Kidney (tissue), 14 donors: ENCODE measurements around the gene CCDC27. TPM values are rescaled to one million over a fixed set of nuclear protein-coding genes. Genes with fewer than 3 reads are reported as not detected.
"Not testable (repeated sequence)": the region's sequence is repeated elsewhere in the genome, so short reads cannot be mapped to it uniquely, and the experiment has no call there.

ENCODE experiments used
- DNase-seq, 5 donors: peaks; one replicate each; pipeline ENCODE4 v3.0.0-alpha.2; 2013 to 2020
- FAIRE-seq: peaks from 2 replicates; lab custom pipeline; 2012; peaks lifted over from hg19 to GRCh38; lab: Jason Lieb, UNC
- H3K27ac ChIP-seq, 2 donors: one replicate each; pipeline ENCODE4 v1.7.0; 2013; ENCODE audit warnings: low read depth in 2 of 2, low read length in 2 of 2, inconsistent platforms in 1 of 2
- H3K27me3 ChIP-seq: one replicate; pipeline ENCODE4 v1.7.1; 2013; ENCODE audit warnings: low read length, inconsistent platforms; ENCODE audit not compliant: control insufficient read depth, insufficient read depth
- H3K36me3 ChIP-seq, 3 donors: one replicate each; pipeline versions ENCODE4 v1.7.0 to v1.7.1; 2013; ENCODE audit warnings: low read length in 3 of 3, control low read depth in 1 of 3, inconsistent platforms in 1 of 3; ENCODE audit not compliant: insufficient read depth in 3 of 3, control insufficient read depth in 2 of 3
- H3K4me1 ChIP-seq, 3 donors: one replicate each; pipeline versions ENCODE4 v1.7.0 to v1.7.1; 2013; ENCODE audit warnings: low read length in 3 of 3, inconsistent platforms in 1 of 3, low read depth in 1 of 3; ENCODE audit not compliant: control insufficient read depth in 2 of 3, insufficient read depth in 2 of 3
- H3K4me3 ChIP-seq, 3 donors: one replicate each; pipeline versions ENCODE4 v1.7.0 to v1.8.1; 2013; ENCODE audit warnings: low read length in 3 of 3, control low read depth in 1 of 3, inconsistent platforms in 1 of 3
- H3K9ac ChIP-seq, 3 donors: one replicate each; pipeline versions ENCODE4 v1.7.0 to v1.7.1; 2013; ENCODE audit warnings: low read length in 3 of 3, control low read depth in 1 of 3, inconsistent platforms in 1 of 3
- H3K9me3 ChIP-seq, 3 donors: one replicate each; pipeline versions ENCODE4 v1.7.0 to v1.7.1; 2013; ENCODE audit warnings: low read length in 3 of 3, control low read depth in 1 of 3, inconsistent platforms in 1 of 3; ENCODE audit not compliant: control insufficient read depth in 2 of 3, insufficient read depth in 1 of 3
- CTCF ChIP-seq: IDR thresholded peaks from 3 replicates; pipeline ENCODE4 v1.5.1; 2012; ENCODE audit warnings: mild to moderate bottlenecking, moderate library complexity, borderline replicate concordance; ENCODE audit not compliant: insufficient read depth; ENCODE audit errors: extremely low read depth
- intact Hi-C: fragments of 100-400 bp; cut with DNase I; formaldehyde crosslinking; loops from one replicate; pipeline ENCODE4 v1.11.1; 2022
- polyA plus RNA-seq: library from polyadenylated mRNA; stranded (reverse); fragments of 350-450 nt; fragmentation: Illumina TruSeq; extraction: RNeasy Lipid Tissue Mini Kit (QIAGEN cat#74804); gene quantifications from one replicate; pipeline ENCODE4 v1.2.3, GENCODE V29; 2014; ENCODE audit warnings: low read depth, low replicate concordance; ENCODE audit not compliant: insufficient read depth
- total RNA-seq: library from RNA; stranded (reverse); fragmentation: NEBNext Ultra II Directional; extraction: Animal tissue kit (Norgen Biotek cat#: 25700); gene quantifications from one replicate; pipeline ENCODE4 v1.2.1, GENCODE V29; 2021
- donor health status: control.
- donor health status: control.
- donor health status: control.
- donor health status: control.
- donor health status: control.
- donor health status: DM: yes; HTN: yes; CAD: no.
- donor health status: Normal renal cell carcinoma (clear cell type).

CCDC27 gene
- total and polyA plus RNA-seq, 2 donors from 2014 or later: not detected

GRCh38 chr1:3747522-3747848 is 4.8 kb upstream of the CCDC27 start:
- peaks cover 0 to 3% (median 0%) of the 10 kb centered on the region in 3 donors for H3K36me3 ChIP-seq
- FAIRE-seq (no peak), DNase-seq (no peak)
- peak overlapping the region; percentile 44 to 66 (median 64) for H3K4me3 ChIP-seq
- TF ChIP-seq CTCF: no peak
- intact Hi-C loops: no loop called here
- H3K4me1 ChIP-seq: peaks cover 0 to 10% (median 0%) of the 10 kb centered on the region in 3 donors
- no peaks in the 10 kb centered on the region for H3K27me3 ChIP-seq
- no peak overlapping the region for H3K9ac ChIP-seq
- no peaks in the 10 kb centered on the region for H3K9me3 ChIP-seq
- no peak overlapping the region for H3K27ac ChIP-seq

DNA sequence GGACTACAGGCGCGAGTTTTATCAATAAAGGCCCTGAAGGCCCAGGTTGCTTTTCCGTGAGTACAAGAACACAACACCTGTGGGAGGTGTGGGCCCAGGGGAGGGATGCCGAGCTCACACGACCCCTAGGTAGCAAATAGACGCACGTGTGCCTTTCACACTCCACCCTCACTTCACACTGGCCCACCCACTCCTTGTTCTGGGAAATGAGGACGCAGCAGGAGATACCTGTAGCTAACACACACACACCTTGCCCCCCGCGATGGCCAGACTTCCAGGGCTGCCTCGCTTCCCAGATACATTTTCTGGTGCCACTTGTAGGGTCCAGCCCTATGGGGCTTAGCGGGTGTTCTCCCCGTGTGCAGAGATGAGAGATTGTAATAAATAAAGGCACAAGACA is 4.3 kb upstream of the CCDC27 start:
- Histone ChIP-seq H3K9me3 (no peaks in the 10 kb centered on the region), H3K4me1 (peaks cover 0 to 10% (median 0%) of the 10 kb centered on the region in 3 donors), H3K4me3 (peak overlapping the region in 1 of 3 donors; percentile 66), H3K36me3 (no peaks in the 10 kb centered on the region), H3K27me3 (no peaks in the 10 kb centered on the region), H3K27ac (no peak overlapping the region), H3K9ac (no peak overlapping the region)
- DNase-seq (peak in 1 of 5 donors; percentile 59), FAIRE-seq (no peak)
- no peak for TF ChIP-seq CTCF
- intact Hi-C loops: no loop called here

DNA sequence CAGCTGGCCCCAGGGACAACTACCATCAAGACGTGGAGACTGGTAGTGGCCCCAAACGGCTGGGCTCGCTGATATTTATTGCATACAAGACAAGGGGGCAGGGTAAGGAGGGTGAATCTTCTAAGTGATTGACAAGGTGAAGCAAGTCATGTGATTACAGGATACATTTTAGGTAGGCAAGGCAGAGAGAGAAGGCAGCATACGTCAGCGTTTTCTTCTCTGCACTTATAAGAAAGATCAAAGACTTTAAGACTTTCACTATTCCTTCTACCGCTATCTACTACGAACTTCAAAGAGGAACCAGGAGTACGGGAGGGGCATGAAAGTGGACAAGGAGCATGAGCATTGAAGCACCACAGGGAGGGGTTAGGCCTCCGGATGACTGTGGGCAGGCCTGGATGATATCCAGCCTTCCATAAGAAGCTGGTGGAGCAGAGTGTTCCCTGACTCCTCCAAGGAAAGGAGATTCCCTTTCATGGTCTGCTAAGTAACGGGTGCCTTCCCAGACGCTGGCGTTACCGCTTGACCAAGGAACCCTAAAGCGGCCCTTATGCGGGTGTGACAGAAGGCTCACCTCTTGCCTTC is 3.8 kb upstream of the CCDC27 start:
- intact Hi-C loops, H3K27ac ChIP-seq, H3K9me3 ChIP-seq, H3K27me3 ChIP-seq, H3K36me3 ChIP-seq, H3K4me3 ChIP-seq, FAIRE-seq, DNase-seq, H3K9ac ChIP-seq: not testable (repeated sequence)
- H3K4me1 ChIP-seq: peaks cover 0 to 10% (median 0%) of the 10 kb centered on the region in 3 donors

- H3K9ac ChIP-seq: no peak overlapping the region
- intact Hi-C loops: no loop called here
- no peaks in the 10 kb centered on the region for H3K36me3 ChIP-seq
- no peak for DNase-seq
- H3K27me3 ChIP-seq: no peaks in the 10 kb centered on the region
- H3K9me3 ChIP-seq: no peaks in the 10 kb centered on the region
- no peak overlapping the region for H3K27ac ChIP-seq
- H3K4me1 ChIP-seq: peaks cover 0 to 10% (median 0%) of the 10 kb centered on the region in 3 donors
- peak overlapping the region in 1 of 3 donors; percentile 6 for H3K4me3 ChIP-seq
- FAIRE-seq: no peak
- TF ChIP-seq CTCF: no peak
Measured at GRCh38 chr1:3749512-3749911, 2.7 kb upstream of the CCDC27 start.
